ENCODE data around the gene MYL12B. TPM values are rescaled to one million over a fixed set of nuclear protein-coding genes. Genes with fewer than 3 reads are reported as not detected.

The MYL12B gene
- total and polyA plus RNA-seq, 2 of the 8 experiments (the other 6 are each of a cell fraction or from before 2014, with no cell fraction given), result 174 to 188 TPM

GRCh38 chr18:3251249-3251962, 10.5 kb upstream of the MYL12B start (continued):
- TF ChIP-seq CHD7 (IDR thresholded peaks at IDR 0.05; ENCODE audit: insufficient replicate concordance, low read length) (peak; percentile 53), POLR2AphosphoS5 (IDR thresholded peaks at IDR 0.05; ENCODE audit: low read depth, low read length) (peak; percentile 50), JUN (IDR thresholded peaks at IDR 0.05; ENCODE audit: low read depth, low read length) (no peak)

Measured in H1 (cell line).